Measurements from ENCODE around the gene DOK3. TPM values are rescaled to one million over a fixed set of nuclear protein-coding genes. Genes with fewer than 3 reads are reported as not detected.

The DOK3 gene
- polyA plus RNA-seq, 2 of the 4 experiments (the other 2 are of a cell fraction), result 1.3 to 7.1 TPM

DNA sequence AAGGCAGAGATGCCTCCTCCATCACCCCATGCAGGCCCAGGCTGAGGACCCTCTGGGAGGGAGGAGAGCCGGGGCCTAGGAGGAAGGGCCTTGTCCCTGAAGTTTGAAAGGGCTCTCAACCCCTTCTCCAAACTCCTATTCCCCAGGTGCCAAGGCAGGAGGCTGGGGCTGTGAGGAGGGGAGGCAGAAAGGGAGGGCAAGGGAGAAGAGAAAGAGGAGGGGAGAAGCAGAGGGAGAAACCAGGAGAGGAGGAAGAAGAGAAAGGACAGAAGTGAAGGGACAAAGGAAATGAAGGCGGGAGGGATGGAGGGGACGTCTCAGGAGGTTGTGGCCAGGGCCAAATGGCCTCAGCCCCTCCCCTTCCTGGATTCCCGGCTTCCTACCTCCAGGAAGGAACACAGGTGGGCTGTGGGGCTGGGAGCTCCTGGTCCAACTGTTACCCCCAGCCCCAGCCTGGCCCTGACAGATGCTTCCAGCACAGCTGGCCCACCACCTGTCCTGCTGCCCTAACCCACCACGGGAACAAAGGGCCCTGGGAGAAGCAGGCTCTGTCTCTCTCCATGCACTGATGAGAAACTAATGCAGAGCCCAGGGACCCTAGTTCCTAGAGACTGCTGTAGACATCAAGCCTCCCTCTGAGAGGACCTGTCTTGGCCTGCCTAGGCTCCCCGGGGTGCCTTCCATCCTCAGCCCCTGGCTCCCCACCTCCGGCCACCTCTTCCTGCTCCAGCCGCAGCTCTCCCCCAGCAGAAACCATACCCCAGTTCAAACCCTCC, 39.7 kb downstream of the DOK3 start:
- H3K27ac ChIP-seq, result peak overlapping the region in 1 of 2 experiments; percentile 47; a peak in 3 of 6 replicates
- ChIA-PET POLR2A (no interaction called here), CTCF (interaction anchor here (1.2 to 19.7 kb wide), 6 partner anchors 14 to 66 kb away, joined by 3 to 241 read pairs (median 4); partner anchors contain the start of gene PRR7)
- no peak overlapping the region for H3K4me2 ChIP-seq
- H3K4me3 ChIP-seq, result no peak overlapping the region
- no peak for ATAC-seq
- no peak for FAIRE-seq
- H3K9me3 ChIP-seq, result peaks cover 5% of the 10 kb centered on the region; the same call in 1 of the 3 replicates
- 84% methylated on average over 8 of the region's 8 CpGs for WGBS (ENCODE audit: missing lambda C conversion rate)
- H3K4me1 ChIP-seq, result peaks cover 47% of the 10 kb centered on the region
- no peak for DNase-seq (ENCODE audit: low read depth in 1 of 2, low spot score in 1 of 2)
- no peak for TF ChIP-seq HEYL (CRISPR knock-in tag; IDR thresholded peaks at IDR 0.05)
- no peak for TF ChIP-seq HOXB13 (CRISPR knock-in tag; IDR thresholded peaks at IDR 0.05; ENCODE audit: low read depth)
- no peak for TF ChIP-seq RNF2 (IDR thresholded peaks at IDR 0.05; ENCODE audit: borderline replicate concordance, low read depth)
- no peak for TF ChIP-seq MYC (IDR thresholded peaks at IDR 0.05; ENCODE audit: borderline replicate concordance, low read length)
- no peak for TF ChIP-seq RAD21 (conservative IDR thresholded peaks at IDR 0.05 in 1 of 2, IDR thresholded peaks at IDR 0.05 in 1 of 2)
- TF ChIP-seq FOSL2 (IDR thresholded peaks at IDR 0.05), result no peak
- TF ChIP-seq FOSL2 (CRISPR knock-in tag; IDR thresholded peaks at IDR 0.05), result no peak
- TF ChIP-seq, protein P1, sequence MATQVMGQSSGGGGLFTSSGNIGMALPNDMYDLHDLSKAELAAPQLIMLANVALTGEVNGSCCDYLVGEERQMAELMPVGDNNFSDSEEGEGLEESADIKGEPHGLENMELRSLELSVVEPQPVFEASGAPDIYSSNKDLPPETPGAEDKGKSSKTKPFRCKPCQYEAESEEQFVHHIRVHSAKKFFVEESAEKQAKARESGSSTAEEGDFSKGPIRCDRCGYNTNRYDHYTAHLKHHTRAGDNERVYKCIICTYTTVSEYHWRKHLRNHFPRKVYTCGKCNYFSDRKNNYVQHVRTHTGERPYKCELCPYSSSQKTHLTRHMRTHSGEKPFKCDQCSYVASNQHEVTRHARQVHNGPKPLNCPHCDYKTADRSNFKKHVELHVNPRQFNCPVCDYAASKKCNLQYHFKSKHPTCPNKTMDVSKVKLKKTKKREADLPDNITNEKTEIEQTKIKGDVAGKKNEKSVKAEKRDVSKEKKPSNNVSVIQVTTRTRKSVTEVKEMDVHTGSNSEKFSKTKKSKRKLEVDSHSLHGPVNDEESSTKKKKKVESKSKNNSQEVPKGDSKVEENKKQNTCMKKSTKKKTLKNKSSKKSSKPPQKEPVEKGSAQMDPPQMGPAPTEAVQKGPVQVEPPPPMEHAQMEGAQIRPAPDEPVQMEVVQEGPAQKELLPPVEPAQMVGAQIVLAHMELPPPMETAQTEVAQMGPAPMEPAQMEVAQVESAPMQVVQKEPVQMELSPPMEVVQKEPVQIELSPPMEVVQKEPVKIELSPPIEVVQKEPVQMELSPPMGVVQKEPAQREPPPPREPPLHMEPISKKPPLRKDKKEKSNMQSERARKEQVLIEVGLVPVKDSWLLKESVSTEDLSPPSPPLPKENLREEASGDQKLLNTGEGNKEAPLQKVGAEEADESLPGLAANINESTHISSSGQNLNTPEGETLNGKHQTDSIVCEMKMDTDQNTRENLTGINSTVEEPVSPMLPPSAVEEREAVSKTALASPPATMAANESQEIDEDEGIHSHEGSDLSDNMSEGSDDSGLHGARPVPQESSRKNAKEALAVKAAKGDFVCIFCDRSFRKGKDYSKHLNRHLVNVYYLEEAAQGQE (IDR thresholded peaks at IDR 0.05), result no peak
- no peak for TF ChIP-seq ZSCAN20 (CRISPR knock-in tag; IDR thresholded peaks at IDR 0.05)

- ChIA-PET POLR2A (no interaction called here), CTCF (interaction anchor here (1.2 to 19.7 kb wide), 4 partner anchors 9 to 22 kb away, joined by 4 to 241 read pairs (median 114); partner anchors contain the start of gene PRR7)
- Histone ChIP-seq H3K4me1 (peaks cover 46% of the 10 kb centered on the region), H3K27ac (peak overlapping the region in 1 of 2 experiments; percentile 47; a peak in 1 of 6 replicates), H3K4me2 (no peak overlapping the region), H3K9me3 (peaks cover 5% of the 10 kb centered on the region; the same call in 1 of the 3 replicates), H3K4me3 (no peak overlapping the region)
- ATAC-seq, result peak in 1 of 2 experiments; percentile 13; a peak in 3 of 6 replicates
- WGBS (ENCODE audit: missing lambda C conversion rate), result 70% methylated on average over 23 of the region's 25 CpGs
- peak in 1 of 2 experiments; percentile 46 for DNase-seq (ENCODE audit: low read depth in 1 of 2, low spot score in 1 of 2)
- FAIRE-seq, result no peak
- TF ChIP-seq FOSB (CRISPR knock-in tag; IDR thresholded peaks at IDR 0.05) (no peak), KDM1A (IDR thresholded peaks at IDR 0.05; ENCODE audit: low read depth) (0 out of 2 replicates have a peak, but pooled peaks have one; percentile 40)
Measured at GRCh38 chr5:177468685-177469628, 40.7 kb downstream of the DOK3 start.

GRCh38 chr5:177468329-177468684, 41.3 kb downstream of the DOK3 start:
- ATAC-seq (no peak), FAIRE-seq (no peak)

More at GRCh38 chr5:177468329-177468684, 41.3 kb downstream of the DOK3 start:
- Histone ChIP-seq H3K4me1 (peaks cover 44% of the 10 kb centered on the region), H3K27ac (no peak overlapping the region), H3K9me3 (peaks cover 5% of the 10 kb centered on the region; the same call in 1 of the 3 replicates), H3K4me3 (no peak overlapping the region), H3K4me2 (no peak overlapping the region)
- POLR2A ChIA-PET, result no interaction called here
- 86% methylated on average over 2 of the region's 2 CpGs for WGBS (ENCODE audit: missing lambda C conversion rate)
- TF ChIP-seq RAD21 (conservative IDR thresholded peaks at IDR 0.05 in 1 of 2, IDR thresholded peaks at IDR 0.05 in 1 of 2) (no peak), BHLHE40 (IDR thresholded peaks at IDR 0.05; ENCODE audit: low read depth, low read length) (no peak), JUNB (IDR thresholded peaks at IDR 0.05) (no peak), HOXB13 (CRISPR knock-in tag; IDR thresholded peaks at IDR 0.05; ENCODE audit: low read depth) (no peak), FOSB (CRISPR knock-in tag; IDR thresholded peaks at IDR 0.05) (no peak)
- TF ChIP-seq, protein P2, sequence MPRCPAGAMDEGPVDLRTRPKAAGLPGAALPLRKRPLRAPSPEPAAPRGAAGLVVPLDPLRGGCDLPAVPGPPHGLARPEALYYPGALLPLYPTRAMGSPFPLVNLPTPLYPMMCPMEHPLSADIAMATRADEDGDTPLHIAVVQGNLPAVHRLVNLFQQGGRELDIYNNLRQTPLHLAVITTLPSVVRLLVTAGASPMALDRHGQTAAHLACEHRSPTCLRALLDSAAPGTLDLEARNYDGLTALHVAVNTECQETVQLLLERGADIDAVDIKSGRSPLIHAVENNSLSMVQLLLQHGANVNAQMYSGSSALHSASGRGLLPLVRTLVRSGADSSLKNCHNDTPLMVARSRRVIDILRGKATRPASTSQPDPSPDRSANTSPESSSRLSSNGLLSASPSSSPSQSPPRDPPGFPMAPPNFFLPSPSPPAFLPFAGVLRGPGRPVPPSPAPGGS (IDR thresholded peaks at IDR 0.05), result no peak
- CTCF ChIA-PET, result interaction anchor here (1.2 to 19.7 kb wide), 4 partner anchors 9 to 23 kb away, joined by 4 to 241 read pairs (median 114); partner anchors contain the start of gene PRR7
- DNase-seq (ENCODE audit: low read depth in 1 of 2, low spot score in 1 of 2), result no peak

All from A549 (cell line).